GM18517 (cell line): ENCODE results near the gene ZNF534.
"Not testable (repeated sequence)": the region's sequence is repeated elsewhere in the genome, so short reads cannot be mapped to it uniquely, and the experiment has no call there.

Source experiments
- ATAC-seq: cut with Tn5 transposase; IDR thresholded peaks from one replicate; pipeline ENCODE4 v1.9.1; 2021; ENCODE audit warnings: mild to moderate bottlenecking, moderate library complexity; ENCODE audit not compliant: unreplicated experiment

Gene ZNF534

GRCh38 chr19:52494518-52494917 is 65.6 kb downstream of the ZNF534 start:
- no peak for ATAC-seq

DNA sequence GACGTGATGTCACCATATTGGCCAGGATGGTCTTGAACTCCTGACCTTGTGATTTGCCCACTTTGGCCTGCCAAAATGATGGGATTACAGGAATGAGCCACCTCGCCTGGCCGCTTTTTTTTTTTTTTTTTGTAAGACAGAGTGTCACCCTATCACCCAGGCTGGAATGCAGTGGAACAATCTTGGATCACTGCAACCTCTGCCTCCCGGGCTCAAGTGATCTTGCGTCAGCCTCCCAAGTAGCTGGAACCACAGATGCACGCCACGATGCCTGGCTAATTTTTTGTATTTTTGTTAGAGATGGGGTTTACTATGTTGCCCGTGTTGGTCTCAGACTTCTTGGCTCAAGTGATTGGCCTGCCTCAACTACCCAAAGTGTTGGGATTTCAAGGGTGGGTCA is 69.6 kb downstream of the ZNF534 start:
- ATAC-seq: no peak

GRCh38 chr19:52500474-52500873 is 71.5 kb downstream of the ZNF534 start:
- ATAC-seq: not testable (repeated sequence)

DNA sequence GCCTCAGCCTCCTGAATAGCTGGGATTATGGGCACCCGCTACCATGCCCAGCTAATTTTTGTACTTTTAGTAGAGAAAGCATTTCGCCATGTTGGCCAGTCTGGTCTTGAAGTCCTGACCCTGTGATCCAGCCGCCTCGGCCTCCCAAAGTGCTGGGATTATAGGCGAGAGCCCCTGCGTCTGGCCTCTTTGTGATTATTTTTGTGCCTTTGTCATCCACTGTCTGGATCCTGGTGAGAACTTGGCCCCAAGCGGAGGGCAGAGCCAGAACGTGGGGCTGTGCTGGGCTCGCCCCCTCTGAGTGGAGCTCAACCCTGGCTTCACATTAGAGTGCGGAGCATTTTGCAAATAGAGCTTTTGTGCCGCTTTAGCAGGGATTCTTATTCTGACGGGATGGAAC is 72.0 kb downstream of the ZNF534 start:
- not testable (repeated sequence) for ATAC-seq
